ENCODE data around the gene TMEM45B.
"Not testable (repeated sequence)": the region's sequence is repeated elsewhere in the genome, so short reads cannot be mapped to it uniquely, and the experiment has no call there.

The TMEM45B gene

DNA sequence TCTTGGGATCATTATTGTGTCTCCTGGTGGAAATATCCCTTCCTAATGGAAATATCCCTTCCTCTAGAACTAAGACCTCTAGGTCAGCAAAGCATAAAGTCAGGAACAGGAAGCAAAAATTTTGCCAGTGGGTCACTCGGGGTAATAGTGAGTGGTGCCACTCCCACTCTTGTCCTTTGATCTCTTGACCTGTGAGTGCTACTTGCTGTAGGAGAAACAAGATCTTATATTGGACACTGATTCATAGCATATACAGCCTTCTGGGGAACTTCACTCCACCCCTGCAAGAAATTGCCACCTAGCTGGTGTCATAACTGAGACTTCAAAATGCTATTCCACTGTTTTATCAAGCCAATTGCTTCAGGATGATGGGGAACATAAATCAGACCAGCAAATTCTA is 44.7 kb upstream of the TMEM45B start:
- Histone ChIP-seq H3K4me3 (replicated peaks; ENCODE audit: low read depth, low read length) (no peak overlapping the region), H3K36me3 (ENCODE audit: control insufficient read depth, insufficient read depth, low read length) (no peaks in the 10 kb centered on the region), H3K27me3 (replicated peaks; ENCODE audit: control insufficient read depth, insufficient read depth, low read length) (no peaks in the 10 kb centered on the region)
- no peak for DNase-seq (ENCODE audit: extremely low read depth, insufficient read length)
- no peak for TF ChIP-seq CTCF (IDR thresholded peaks at IDR 0.05; ENCODE audit: insufficient read depth, low read length, poor library complexity, severe bottlenecking)

DNA sequence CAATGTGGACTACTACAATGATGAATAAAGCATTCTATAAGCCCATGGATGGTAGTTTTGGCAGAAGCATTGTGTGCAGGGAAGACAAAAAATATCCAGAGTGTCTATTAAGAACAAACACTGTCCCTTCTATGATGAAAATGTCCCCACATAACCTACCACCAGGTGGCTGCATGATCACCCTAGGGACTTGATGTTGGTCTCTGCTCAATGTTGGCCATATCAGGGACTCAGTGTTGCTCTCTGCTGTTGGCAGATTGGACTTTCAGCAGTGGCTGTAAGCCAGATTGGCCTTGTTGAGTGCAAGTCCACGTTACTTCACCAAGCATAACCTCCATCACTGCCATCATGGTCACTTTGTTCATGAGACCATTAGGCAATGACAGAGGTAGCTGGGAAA is 44.2 kb upstream of the TMEM45B start:
- not testable (repeated sequence) for H3K4me3 ChIP-seq (replicated peaks; ENCODE audit: low read depth, low read length); H3K36me3 ChIP-seq (ENCODE audit: control insufficient read depth, insufficient read depth, low read length); DNase-seq (ENCODE audit: extremely low read depth, insufficient read length); H3K27me3 ChIP-seq (replicated peaks; ENCODE audit: control insufficient read depth, insufficient read depth, low read length)
- peak; percentile 11 for TF ChIP-seq CTCF (IDR thresholded peaks at IDR 0.05; ENCODE audit: insufficient read depth, low read length, poor library complexity, severe bottlenecking)

DNA sequence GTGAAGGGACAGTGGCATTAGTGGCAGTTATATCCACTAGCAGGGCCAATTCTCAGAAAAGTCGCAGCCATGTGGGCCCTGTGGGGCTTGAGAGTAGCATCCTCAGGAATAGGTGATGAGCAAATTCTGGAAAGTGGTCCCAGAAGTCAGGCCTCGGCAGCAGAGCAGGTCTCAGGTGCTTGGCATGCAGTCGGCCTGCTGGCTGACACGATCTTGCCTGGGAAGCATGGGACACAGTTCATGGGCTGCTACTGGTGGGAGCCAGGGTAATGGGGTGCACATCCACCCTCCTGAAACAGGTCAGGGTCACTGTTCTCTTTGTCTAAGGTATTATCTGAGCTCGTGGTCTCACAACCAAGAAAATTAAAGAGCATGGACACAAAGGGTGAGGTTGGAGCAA is 36.8 kb upstream of the TMEM45B start:
- no peak for TF ChIP-seq CTCF (IDR thresholded peaks at IDR 0.05; ENCODE audit: insufficient read depth, low read length, poor library complexity, severe bottlenecking)
- Histone ChIP-seq H3K27me3 (replicated peaks; ENCODE audit: control insufficient read depth, insufficient read depth, low read length) (no peaks in the 10 kb centered on the region; the same call in 1 of the 2 replicates), H3K36me3 (ENCODE audit: control insufficient read depth, insufficient read depth, low read length) (no peaks in the 10 kb centered on the region), H3K4me3 (replicated peaks; ENCODE audit: low read depth, low read length) (no peak overlapping the region)
- no peak for DNase-seq (ENCODE audit: extremely low read depth, insufficient read length)

GRCh38 chr11:129779342-129779741 is 36.3 kb upstream of the TMEM45B start:
- TF ChIP-seq CTCF (IDR thresholded peaks at IDR 0.05; ENCODE audit: insufficient read depth, low read length, poor library complexity, severe bottlenecking) = no peak
- no peak for DNase-seq (ENCODE audit: extremely low read depth, insufficient read length)
- Histone ChIP-seq H3K36me3 (ENCODE audit: control insufficient read depth, insufficient read depth, low read length) (no peaks in the 10 kb centered on the region), H3K4me3 (replicated peaks; ENCODE audit: low read depth, low read length) (no peak overlapping the region), H3K27me3 (replicated peaks; ENCODE audit: control insufficient read depth, insufficient read depth, low read length) (no peaks in the 10 kb centered on the region; the same call in 1 of the 2 replicates)

DNA sequence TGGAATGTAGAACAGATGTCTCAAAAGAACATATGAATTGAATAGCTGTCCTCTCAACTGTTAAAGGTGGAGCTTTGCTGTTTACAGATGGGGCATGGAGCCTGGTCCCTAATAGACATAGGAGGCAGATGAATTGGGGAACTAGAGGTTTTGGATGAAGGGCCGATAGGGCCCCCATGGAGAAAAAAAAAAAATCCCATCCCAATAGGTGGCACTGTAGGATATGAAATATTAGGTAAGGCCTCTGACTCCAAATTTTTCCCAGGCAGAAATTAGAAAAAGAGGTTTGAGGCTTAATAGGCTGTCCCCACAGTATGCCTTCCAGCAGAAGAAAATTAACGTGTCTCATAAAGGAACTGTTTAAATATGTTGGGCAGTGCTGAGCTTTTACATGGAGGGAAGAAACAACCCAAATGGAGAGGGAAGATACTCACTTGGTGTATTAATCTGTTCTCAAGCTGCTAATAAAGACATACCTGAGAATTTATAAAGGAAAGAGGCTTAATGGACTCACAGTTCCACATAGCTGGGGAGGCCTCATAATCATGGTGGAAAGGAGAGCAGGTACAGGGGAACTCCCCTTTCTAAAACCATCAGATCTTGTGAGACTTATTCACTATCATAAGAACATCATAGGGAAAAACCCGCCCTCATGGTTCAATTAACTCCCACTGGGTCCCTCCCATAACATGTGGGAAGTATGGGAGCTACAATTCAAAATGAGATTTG is 30.1 kb upstream of the TMEM45B start:
- no peak overlapping the region for H3K4me3 ChIP-seq (replicated peaks; ENCODE audit: low read depth, low read length)
- TF ChIP-seq CTCF (IDR thresholded peaks at IDR 0.05; ENCODE audit: insufficient read depth, low read length, poor library complexity, severe bottlenecking) = peak; percentile 6
- no peaks in the 10 kb centered on the region for H3K27me3 ChIP-seq (replicated peaks; ENCODE audit: control insufficient read depth, insufficient read depth, low read length)
- DNase-seq (ENCODE audit: extremely low read depth, insufficient read length) = no peak
- H3K36me3 ChIP-seq (ENCODE audit: control insufficient read depth, insufficient read depth, low read length) = no peaks in the 10 kb centered on the region

- H3K4me3 ChIP-seq (replicated peaks; ENCODE audit: low read depth, low read length); H3K36me3 ChIP-seq (ENCODE audit: control insufficient read depth, insufficient read depth, low read length); DNase-seq (ENCODE audit: extremely low read depth, insufficient read length); H3K27me3 ChIP-seq (replicated peaks; ENCODE audit: control insufficient read depth, insufficient read depth, low read length): not testable (repeated sequence)
Observed at GRCh38 chr11:129786112-129786416, 29.6 kb upstream of the TMEM45B start.

Data from GM06990 (cell line).